NCI-H1417 treated with DMSO at 0.1 percent for 48 hours (cell line): ENCODE data around the gene ABCC8.

ENCODE experiments used
- DNase-seq: peaks from one replicate; lab custom pipeline; 2025; lab: John Stamatoyannopoulos, UW

Gene ABCC8

DNA sequence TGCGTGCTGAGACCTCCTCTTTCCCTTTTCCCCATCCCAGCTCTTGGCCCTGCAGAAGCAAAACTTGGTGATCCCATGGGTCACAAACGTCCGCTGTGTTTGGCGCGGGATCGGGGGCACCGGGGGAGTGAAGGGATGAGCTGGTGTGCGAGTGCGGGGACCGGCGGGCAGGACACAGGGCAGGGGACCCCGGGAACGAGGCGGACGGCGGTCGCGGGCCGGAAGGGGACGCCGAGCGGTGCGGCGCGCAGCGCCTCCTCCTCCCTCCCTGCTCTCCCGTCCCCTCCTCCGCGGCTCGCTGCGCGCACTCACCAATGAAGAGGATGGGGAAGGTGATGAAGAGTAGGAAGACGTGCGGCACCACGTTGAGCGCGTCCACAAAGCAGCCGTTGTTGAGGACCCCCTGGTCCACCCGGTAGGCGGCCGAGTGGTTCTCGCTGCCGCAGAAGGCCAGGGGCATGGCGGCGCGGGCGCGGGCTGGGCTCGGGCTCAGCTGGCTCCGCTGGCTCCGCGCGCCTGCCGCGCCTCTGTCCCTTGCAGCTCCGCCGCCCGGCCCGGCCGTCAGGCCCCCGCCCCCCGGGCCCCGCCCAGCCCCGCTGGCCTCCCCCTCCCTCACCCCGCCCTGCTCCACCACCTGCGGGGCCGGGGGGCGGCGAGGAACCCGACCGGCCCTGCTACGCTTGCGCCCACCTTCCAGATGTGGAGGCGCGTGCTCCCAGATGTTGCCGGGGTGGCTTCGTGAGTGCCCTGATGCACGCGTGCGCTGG lies at the start of gene ABCC8:
Gene ABCC8, minus strand, starts transcription at position 529 of the 767 bp plus-strand sequence. Its CDS starts 69 bp downstream, at position 460.
- DNase-seq = no peak

DNA sequence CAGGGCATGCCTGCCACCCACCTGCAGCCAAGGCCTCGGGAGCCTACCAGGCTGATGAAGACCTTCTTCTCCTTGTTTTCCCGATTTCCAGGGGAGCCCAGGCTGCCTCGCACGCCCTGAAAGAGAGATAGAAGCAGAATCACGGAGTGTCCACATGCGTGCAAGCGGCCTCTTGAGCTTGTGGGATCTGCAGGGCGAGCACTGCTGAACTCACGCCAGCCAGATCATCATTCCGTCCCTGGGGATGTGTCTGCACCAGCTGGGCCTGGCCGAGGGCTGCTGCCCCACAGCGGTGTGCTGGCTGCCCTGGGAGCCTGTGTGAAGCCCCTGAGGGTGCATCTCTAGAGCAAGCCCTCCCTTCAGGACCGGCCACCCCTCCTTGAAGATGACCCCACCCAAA lies 49.7 kb upstream of the ABCC8 start:
- DNase-seq = no peak

DNA sequence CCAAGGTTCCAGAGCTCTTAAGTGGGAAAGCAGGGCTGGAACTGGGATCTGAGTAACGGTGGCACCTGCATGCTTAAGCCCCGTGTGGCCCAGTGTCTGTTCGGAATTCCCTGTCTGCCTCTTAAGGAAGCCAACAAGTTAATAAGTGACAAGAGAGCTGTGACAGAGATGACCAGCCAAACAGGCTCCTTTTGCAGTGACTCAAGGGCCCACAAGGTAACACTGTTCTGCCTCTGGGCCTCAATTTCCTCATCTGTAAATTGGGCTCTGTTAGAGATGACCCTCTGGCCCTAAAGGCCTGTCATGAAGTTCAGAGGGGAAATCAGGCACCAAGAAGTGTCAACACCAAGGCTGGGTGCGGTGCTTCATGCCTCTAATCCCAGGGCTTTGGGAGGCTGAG lies 48.9 kb upstream of the ABCC8 start:
- no peak for DNase-seq

DNA sequence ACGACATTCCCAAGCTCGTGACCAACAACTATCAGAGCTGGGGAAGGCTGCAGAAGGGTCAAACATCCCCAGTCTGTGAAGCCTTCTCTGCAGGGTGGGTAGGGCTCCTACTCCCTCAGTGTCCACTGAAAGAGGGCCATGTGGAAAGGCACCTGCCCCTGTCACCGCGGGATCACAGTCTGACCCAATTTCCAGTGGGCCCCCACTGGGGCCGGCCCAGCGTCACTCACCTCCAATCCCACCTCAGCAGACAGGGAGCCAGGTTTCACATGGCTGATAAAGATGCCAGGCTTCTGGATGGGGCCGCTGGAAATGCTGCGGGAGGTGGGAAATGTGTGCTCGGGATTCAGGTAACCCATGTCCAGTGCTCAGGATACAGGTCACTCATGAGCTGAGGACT lies 47.6 kb upstream of the ABCC8 start:
- no peak for DNase-seq

DNA sequence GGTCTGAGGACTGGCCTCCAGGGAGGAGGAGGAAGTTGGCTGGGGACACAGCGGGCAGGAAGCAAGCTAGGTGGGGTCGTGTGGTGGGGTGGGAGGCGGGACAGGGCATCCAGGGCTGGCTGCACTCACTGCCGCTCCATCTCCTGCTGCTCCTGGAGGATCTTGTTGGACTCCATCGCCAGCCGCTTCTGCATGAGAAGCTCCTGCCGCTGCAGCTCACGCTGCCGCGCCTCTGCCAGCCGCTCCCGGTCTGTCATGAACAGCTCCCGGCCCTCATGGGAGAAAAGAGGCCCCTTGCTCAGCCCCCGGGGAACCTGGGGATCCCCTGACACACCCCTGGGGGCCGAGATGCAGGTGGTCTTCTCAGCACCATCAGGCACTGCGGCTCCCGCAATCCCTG lies 46.0 kb upstream of the ABCC8 start:
- no peak for DNase-seq

DNA sequence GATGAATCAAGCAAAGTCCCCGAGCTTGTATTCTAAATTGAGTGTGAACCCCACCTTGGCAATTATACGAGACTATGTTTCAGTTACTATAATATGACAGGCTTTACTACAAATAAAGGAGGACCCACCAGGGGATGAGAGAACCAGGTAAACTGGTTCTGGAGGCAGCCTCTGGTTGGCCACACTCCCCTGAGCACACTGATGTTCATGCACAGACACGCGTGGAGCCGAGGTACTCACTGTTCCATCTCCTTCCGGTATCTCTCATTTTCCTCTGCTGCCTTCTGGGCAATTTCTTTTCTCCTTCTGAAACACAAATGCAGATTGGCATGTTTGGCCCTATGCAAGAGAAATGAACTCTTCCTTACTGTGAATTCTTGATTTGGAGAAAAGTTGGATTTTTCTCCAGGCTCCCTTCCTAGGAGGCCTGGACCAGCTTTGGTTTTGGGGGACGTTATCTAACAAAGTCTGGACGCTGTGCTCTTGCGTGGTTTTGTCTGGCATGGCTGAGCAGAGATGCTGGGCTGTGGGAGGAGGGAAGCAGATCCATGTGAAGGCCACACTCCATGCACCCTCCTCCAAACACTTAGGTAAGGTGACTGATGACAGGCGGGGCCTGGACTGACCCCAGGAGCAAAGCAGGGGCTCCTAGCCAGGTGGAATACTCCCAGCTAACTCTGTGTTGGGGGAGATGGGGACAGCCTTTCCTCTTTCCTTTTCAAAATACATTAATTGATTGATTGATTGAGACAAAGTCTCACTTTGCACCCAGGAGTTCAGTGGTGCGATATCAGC lies 44.7 kb upstream of the ABCC8 start:
- no peak for DNase-seq

DNA sequence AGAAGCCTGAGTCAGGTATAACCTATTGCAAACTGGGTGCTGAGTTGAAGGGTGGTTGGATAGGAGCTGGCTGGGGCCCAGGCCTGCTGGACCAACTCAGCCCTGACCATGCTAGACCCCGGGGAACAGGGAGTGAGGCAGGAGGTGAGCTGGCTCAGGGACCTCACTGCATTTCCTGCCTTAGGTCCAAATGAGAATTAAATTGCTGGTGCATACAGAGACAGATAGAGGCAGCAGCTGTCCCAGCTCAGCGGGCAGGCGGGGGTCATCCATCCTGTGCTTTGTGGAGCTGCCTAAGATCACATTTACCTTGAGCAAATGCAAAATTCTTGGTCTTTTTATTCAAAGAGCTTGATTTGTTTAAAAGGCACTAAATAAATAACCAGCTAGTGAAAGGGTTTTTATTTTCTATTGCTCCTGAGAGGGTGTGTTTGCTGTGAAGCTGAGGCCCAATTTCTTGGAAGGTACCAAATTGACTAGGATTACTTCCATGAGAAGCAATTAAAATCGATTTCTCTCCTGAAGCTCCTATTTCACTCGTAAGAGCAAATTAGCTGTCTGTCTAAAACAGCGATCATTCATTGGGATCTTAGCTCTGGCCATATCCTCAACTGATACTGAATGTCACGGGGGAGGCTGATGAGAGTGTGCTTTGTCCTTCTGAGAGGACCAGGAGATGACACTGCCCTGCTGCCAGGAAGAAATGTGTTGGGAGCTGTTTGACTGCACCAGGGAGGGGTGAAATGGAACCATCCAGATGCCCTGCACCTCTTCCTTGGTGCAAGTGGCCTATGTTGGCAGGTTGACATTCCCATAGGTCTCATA lies 42.6 kb upstream of the ABCC8 start:
- no peak for DNase-seq

DNA sequence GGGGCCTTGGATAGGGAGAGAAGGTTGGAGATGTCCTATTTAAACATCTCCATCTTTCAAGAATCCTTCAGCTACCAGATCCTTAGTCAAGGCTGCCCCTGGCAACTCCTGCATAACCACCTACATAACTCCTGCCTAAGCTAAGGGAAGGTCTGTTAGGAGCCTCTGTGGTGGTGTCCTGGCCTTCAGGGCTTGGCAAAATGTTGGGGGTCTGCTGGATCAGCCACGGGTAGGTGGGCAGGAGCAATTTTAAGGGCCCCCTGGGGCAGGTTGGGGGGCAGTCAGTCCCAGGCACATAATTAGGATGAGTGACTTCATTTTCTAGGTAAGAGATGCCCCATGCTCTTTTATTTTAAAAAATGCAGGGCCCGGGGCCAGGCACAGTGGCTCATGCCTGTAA lies 41.7 kb upstream of the ABCC8 start:
- no peak for DNase-seq

DNA sequence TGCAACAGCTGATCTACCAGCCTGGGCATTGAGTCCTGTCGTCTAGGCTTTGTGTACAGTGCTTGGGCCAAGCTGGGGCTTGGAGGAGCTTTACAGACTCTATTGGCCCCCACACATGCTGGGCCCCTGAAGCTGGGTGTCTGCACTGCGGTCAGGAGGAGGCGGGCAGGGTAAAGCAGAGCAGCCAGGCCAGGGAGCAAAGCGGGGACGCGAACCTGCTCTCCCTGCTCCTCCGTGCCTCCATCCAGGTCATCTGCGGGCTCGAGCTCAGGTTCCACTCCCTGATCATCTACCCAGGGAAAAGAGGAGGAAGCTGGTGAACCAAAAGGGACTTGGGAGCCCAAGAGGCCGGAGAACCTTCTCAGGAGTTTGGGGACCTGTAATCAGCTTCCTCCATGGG lies 40.5 kb upstream of the ABCC8 start:
- DNase-seq = no peak

DNA sequence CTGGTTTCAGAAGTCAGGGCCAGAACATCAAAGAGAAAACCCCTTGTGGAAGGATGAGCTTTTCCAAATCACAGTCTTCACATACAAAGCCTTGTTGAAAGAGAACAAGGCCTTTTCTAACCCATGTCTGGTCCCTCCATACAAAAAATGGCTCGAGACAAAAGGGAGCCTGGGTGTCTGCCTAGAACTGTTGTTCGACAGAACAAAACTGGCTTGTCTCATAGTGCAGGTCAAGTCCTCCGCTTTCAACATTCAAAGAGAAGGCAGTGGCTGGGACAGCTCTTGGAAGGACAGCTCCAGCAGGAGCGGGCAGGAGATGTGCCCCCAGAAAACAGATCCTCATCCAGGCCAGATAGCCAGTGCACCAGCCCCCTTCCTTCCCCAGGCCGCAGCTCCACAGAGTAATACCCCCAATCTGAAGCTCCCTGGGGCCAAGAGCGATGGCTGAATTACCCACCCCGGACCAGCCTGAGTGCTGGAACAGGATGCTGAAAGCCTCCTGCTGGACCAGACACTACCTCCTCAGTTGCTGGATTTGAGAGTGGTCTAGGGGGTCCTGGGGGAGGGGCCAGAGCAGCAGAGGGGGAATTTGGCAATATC lies 40.0 kb upstream of the ABCC8 start:
- no peak for DNase-seq

DNA sequence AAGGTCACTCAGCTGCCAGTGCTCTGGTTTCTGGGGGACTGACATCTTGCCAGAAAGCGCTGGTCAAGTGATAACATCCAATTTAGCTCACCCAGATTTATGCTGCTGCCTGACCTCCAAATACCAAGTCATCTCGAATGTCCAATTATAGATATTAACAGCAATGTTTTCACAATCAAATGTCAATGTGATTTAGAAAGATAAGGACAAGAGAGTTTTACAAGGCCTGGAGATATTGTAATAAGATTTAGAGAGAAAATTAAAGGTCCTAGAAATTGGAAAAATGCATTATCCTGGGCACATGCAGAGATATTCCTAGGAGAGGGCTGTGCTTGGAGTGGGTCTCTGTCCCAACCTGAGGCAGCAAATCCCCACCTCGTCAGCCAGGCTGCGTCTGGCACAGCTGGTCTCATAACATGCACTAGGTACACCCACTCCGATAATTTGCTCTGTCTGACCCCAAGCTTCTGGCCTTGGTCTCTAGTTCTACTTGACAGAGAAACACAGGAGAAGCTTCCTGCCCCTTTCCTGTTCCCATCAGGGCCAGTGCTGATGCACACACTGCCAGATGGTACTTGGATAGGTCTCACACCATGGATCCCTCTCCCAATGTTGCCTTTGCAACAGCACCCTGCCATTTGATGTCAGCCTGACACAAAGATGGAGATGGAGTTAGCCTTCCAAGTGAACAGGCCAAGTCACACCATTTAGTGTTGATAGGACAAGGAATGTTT lies 39.0 kb upstream of the ABCC8 start:
- DNase-seq = no peak

DNA sequence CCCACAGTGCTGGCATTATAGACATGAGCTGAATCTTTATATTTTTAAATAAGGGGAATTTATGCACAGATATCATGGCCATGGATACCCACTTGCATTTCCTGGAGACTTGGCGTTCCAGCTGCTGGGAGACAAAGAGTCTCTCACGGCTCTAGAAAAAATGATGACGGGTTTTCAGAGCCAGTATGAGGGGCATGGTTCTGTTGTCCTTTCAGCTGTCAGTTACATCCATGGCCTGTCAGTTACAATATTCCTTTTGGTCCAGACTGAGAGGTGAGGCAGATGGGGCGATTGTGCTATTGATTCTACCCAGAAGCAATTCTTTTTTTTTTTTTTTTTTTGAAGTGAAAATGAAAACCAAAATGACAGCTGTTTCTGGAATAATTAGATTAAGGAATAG lies 37.8 kb upstream of the ABCC8 start:
- no peak for DNase-seq

DNA sequence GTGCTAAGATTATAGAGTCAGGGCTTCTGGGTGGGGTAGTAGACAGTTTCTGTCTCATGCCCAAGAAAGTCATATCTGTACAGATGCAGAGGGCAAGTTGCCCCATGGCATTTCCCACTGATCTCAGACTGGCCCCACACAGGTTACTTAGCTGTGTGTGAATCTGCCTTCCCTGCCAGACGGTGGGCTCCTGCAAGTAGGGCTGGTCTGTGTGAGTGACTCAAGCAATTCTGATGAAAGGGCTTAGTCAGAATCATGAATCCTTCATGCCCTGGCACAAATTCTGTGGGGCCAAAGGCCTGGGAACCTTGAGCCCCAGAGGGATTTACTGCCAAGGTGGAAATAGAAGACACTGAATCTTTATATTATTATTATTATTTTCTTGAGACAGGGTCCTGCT lies 37.2 kb upstream of the ABCC8 start:
- DNase-seq = no peak

DNA sequence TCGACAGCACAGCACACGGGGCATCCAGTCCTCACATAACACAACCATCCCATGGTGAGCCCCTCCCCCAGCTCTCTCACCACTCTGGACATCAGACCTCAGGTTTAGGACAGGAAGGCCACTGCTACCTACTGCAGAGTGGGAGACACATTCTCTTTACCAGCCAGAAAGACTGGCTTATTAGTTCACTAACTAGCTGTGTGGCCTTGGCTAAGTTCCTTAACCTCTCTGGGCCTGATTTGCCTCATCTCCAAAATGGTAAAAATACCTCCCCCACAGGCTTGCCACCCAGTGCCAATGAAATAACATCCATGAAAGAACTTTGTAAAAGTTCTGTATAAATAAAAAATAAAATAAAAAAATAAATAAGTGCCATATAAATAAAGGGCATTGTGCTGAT lies 35.5 kb upstream of the ABCC8 start:
- DNase-seq = no peak

DNA sequence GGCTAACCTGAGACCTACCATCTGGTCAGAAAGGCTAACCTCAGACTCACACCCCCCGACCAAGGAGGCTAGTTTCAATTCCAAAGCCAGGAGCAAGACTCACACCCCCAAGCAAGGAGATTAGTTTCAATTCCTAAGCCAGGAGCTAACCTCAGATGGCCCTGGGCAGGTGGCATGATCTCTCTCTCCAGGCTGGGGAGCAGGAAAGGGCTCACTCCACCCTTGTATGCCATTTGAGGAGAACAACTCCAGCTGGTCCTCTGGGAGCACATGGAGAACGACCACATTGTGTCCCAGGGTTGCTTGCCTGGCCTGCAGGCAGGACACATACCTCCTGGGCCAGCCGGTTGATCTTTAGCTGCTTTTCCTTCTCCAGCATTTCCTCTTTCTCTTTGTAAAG lies 34.9 kb upstream of the ABCC8 start:
- DNase-seq = no peak

DNA sequence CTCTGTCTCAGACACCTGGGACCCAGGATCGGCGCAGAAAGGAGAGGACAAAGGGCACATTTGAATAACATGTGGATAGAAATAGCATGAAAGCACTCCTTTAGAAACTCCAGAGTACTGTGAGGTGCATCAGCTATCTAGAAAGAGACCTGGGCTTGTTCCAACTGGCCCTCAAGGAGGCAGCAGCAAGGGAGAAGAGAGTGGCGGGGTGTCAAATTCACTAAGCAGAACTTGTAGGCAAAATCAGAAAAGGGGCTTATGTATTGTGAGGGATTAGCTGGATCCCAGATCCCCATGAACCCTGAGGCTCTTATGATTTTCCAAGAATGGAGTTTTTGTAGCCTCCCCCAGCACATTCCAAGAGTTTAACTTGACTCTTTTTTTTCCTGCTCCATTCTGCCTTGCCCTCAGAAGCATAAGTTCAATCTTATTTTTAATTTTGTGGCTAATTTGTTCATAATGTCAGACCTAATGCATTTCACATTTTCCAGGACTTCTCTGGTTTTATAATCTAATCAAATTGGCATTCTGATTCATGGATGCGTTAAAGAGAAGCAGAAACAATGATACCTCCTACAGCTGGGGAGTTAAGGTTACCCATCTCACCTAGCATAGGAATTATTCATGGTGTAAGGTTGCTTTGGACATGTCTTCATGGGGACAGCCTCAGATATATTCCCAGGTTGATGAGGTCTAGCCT lies 34.0 kb upstream of the ABCC8 start:
- DNase-seq = no peak

DNA sequence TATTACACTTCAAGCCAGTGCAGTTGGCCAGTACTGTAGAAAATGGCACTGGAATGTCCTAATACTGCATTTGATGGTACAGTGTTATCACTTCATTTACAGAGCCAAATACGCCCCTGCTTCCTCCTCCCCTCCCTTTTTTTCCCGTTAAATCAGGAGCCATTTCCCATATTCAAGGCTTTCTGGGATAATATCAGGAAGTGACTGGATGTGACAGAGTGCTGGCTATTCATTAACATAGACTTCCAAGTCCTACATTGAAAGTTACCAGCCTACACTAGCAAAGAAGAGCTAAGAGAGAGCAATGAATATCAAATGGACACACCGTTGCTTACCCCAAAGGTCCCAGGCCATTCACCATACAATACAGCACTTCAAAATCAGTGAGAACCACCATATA lies 32.1 kb upstream of the ABCC8 start:
- no peak for DNase-seq

DNA sequence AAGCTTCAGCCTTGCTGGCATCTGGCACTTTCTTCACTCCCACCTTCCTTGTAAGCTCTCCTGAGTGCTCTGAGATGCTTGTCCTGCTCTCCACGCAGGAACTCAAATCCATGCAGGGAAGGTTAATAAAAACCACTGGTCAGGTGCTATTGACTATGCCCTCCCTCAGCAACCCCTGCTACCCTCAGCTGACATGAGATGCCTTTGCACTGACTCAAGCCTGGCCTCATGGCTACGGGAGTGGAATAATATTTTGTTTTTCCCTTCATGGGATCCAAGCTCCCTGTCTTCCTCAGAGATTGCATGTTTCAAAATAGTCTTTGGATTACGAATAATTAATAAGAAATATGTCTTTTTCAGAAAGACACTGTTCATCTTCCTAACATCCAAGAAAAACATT lies 31.7 kb upstream of the ABCC8 start:
- DNase-seq = no peak

DNA sequence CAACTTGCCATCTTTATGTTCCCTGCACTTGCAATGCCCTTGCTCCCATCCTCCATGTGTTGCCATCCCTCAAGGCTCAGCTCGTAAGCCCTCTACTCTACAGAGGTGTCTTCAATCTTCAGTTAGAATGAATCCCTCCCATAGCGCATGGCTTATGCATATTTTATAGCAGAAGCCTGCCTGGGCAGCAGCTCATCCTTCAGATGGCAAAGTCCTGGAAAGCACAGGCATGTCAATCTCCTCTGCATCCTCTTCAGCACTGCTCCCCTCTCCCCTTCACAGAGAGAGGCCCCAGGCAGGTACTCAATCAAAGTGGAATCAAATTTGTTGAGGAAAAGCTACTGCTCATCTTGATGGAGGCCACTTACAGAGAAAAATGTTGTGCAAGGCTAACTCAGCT lies 31.1 kb upstream of the ABCC8 start:
- no peak for DNase-seq

DNA sequence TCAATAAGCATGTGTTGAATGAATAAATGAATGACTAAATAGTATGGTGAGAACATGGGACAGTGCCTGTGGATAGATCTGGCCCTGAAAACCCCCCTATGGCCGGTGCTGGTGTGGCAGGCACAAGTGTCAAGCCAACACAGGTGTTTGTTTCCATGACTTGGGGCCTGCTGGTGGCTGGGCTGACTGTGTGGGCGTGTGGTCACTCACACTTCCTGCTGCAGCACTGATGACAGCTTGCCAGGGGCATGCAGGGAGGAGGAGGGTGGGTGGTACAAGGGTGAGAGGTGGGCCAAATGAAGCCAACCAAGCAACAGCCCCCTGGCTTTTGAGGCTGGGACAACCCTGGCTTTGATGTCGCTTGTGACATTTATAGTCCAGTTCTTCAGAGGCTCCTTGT lies 30.3 kb upstream of the ABCC8 start:
- DNase-seq = no peak

DNA sequence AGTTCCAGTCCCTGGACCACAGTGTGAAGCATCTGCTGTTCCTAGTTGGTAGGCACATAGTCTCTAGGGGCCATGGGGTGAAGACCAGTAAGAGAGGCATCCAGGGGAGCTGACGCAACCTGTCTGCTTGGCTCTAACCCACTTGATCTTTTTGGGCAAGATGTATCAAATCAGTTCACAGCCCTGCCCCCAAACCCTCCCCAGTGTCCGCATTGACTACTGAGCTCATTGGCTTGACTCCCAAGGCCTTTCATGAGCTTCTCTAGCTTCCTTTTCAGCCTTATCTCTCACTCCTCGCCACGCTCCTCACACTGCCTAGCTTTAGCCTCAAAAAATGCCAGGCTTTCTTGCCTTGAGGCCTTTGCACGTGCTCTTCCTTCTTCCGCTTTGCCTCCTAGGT lies 29.7 kb upstream of the ABCC8 start:
- DNase-seq = no peak
